ENCODE measurements around the gene LRBA. TPM values are rescaled to one million over a fixed set of nuclear protein-coding genes. Genes with fewer than 3 reads are reported as not detected.

LRBA gene
- total RNA-seq, 1 experiment from 2014 or later = 55.3 TPM

DNA sequence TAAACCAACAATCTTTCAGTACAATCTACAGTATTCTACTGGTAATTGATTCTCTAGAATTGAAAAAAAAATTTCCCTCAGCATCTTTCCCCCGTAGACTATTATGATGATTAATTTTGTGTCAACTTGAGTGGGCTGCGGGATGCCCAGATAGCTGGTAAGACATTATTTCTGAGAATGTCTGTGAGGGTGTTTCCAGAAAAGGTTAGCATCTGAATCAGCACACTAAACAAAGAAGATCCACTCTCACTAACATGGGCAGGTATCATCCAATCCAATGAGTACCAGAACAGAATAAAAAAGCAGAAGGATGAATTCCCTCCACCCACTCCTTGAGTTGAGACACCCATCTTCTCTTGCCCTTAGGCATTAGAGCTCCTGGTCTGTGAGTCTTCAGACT, 619.2 kb downstream of the LRBA start:
- Histone ChIP-seq H3T11ph (ENCODE audit: low read length) (no peak overlapping the region), H3K27me3 (ENCODE audit: insufficient read depth, low read length) (no peaks in the 10 kb centered on the region), H4K5ac (ENCODE audit: insufficient read length, low read depth, low read length) (no peak overlapping the region), H2BK120ac (ENCODE audit: low read depth, low read length, poor library complexity, severe bottlenecking) (no peak overlapping the region), H3K14ac (ENCODE audit: insufficient read depth, low read length) (no peak overlapping the region), H3K4ac (ENCODE audit: low read depth, low read length) (no peak overlapping the region), H3K9ac (ENCODE audit: extremely low read depth, insufficient read length, low read length) (no peak overlapping the region), H3K4me1 (ENCODE audit: insufficient read depth, low read length) (no peaks in the 10 kb centered on the region), H2AFZ (ENCODE audit: low read length) (no peak overlapping the region), H4K8ac (replicated peaks; ENCODE audit: insufficient read length, low read depth, low read length) (no peak overlapping the region), H3K9me3 (ENCODE audit: control insufficient read depth, low read depth, low read length) (no peaks in the 10 kb centered on the region), H4K20me1 (ENCODE audit: control insufficient read depth, insufficient read depth, insufficient read length) (no peaks in the 10 kb centered on the region), H2AK5ac (ENCODE audit: insufficient read length, low read length) (no peak overlapping the region), H2BK15ac (ENCODE audit: low read depth, low read length) (no peak overlapping the region), H3K56ac (ENCODE audit: insufficient read length, low read depth, low read length) (no peak overlapping the region), H3K18ac (ENCODE audit: insufficient read length, low read depth, low read length) (no peak overlapping the region), H2BK12ac (ENCODE audit: insufficient read length, low read depth, low read length) (no peak overlapping the region), H3K27ac (ENCODE audit: insufficient read length, low read depth, low read length) (no peak overlapping the region), H3K4me2 (ENCODE audit: insufficient read depth, insufficient read length, low read length) (no peak overlapping the region), H4K91ac (ENCODE audit: insufficient read length, low read depth, low read length) (no peak overlapping the region), H2BK20ac (ENCODE audit: low read depth, low read length, poor library complexity, severe bottlenecking) (no peak overlapping the region), H3K79me1 (ENCODE audit: insufficient read depth, low read depth, low read length, poor library complexity, severe bottlenecking) (no peaks in the 10 kb centered on the region), H3K79me2 (ENCODE audit: insufficient read depth, low read length) (no peaks in the 10 kb centered on the region), H2BK5ac (ENCODE audit: insufficient read length, low read length) (no peak overlapping the region), H3K23me2 (ENCODE audit: insufficient read length, low read depth, low read length, poor library complexity, severe bottlenecking) (no peaks in the 10 kb centered on the region), H3K23ac (ENCODE audit: insufficient read length, low read depth, low read length) (no peak overlapping the region)
- no peak for DNase-seq
- H3K36me3 Mint-ChIP-seq (ENCODE audit: insufficient read depth in 1 of 3, low read depth in 3 of 3) = peaks cover 0 to 8% (median 5%) of the 10 kb centered on the region in 3 experiments; a peak in 4 of 7 replicates
- no CpG with 5 or more reads among the region's 2 CpGs for WGBS (ENCODE audit: extremely low coverage, insufficient read length, low lambda C conversion rate)
- H3K27me3 Mint-ChIP-seq (ENCODE audit: low read depth) = no peaks in the 10 kb centered on the region
- no peak overlapping the region for H3K4me3 Mint-ChIP-seq
- no peaks in the 10 kb centered on the region; a peak in 2 of 5 replicates for H3K9me3 Mint-ChIP-seq
- TF ChIP-seq, protein P1, sequence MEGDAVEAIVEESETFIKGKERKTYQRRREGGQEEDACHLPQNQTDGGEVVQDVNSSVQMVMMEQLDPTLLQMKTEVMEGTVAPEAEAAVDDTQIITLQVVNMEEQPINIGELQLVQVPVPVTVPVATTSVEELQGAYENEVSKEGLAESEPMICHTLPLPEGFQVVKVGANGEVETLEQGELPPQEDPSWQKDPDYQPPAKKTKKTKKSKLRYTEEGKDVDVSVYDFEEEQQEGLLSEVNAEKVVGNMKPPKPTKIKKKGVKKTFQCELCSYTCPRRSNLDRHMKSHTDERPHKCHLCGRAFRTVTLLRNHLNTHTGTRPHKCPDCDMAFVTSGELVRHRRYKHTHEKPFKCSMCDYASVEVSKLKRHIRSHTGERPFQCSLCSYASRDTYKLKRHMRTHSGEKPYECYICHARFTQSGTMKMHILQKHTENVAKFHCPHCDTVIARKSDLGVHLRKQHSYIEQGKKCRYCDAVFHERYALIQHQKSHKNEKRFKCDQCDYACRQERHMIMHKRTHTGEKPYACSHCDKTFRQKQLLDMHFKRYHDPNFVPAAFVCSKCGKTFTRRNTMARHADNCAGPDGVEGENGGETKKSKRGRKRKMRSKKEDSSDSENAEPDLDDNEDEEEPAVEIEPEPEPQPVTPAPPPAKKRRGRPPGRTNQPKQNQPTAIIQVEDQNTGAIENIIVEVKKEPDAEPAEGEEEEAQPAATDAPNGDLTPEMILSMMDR (conservative IDR thresholded peaks at IDR 0.05) = no peak
- H3K4me1 Mint-ChIP-seq = no peaks in the 10 kb centered on the region
- H3K27ac Mint-ChIP-seq = no peak overlapping the region; a peak in 1 of 7 replicates
